GM19463 (cell line): ENCODE data around the gene FAM25A.
"Not testable (repeated sequence)": the region's sequence is repeated elsewhere in the genome, so short reads cannot be mapped to it uniquely, and the experiment has no call there.

Source experiments
- ATAC-seq: cut with Tn5 transposase; IDR thresholded peaks from one replicate; pipeline ENCODE4 v1.9.1; 2021; ENCODE audit warnings: mild to moderate bottlenecking, moderate library complexity; ENCODE audit not compliant: unreplicated experiment

The FAM25A gene

DNA sequence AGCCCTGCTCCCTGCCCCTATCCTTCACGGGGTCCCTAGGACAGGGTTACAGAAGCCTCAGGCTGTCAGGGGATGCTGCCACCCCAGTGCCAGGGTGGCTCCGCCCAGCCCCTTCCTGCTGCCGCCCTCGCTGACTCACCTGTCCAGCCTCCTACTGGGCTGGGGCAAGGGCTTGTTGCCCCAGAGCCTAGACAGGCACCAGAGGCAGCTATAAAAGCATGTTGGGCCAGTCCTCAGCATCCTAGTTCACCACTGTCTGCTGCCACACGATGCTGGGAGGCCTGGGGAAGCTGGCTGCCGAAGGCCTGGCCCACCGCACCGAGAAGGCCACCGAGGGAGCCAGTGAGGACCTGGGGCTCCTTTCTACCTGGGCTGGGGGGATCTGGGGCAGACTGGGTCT, at the start of gene FAM25A:
FAM25A (plus strand) TSS at position 239 of the 400 bp plus-strand sequence; CDS start at position 270, 31 bp downstream.
- ATAC-seq, result not testable (repeated sequence)

DNA sequence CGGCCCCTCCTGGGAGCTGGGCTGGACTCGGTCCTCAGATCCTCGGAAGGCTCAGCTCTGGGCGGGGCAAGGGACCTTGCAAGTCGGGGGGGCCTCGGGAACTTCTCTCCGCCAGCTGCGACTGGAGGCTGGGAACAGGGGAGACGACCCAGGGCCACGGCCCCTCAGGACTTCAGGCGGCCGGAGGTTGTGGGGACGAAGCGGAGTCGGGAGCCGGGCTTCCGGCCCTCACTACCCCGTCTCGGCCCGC, 49.2 kb upstream of the FAM25A start:
- no peak for ATAC-seq

DNA sequence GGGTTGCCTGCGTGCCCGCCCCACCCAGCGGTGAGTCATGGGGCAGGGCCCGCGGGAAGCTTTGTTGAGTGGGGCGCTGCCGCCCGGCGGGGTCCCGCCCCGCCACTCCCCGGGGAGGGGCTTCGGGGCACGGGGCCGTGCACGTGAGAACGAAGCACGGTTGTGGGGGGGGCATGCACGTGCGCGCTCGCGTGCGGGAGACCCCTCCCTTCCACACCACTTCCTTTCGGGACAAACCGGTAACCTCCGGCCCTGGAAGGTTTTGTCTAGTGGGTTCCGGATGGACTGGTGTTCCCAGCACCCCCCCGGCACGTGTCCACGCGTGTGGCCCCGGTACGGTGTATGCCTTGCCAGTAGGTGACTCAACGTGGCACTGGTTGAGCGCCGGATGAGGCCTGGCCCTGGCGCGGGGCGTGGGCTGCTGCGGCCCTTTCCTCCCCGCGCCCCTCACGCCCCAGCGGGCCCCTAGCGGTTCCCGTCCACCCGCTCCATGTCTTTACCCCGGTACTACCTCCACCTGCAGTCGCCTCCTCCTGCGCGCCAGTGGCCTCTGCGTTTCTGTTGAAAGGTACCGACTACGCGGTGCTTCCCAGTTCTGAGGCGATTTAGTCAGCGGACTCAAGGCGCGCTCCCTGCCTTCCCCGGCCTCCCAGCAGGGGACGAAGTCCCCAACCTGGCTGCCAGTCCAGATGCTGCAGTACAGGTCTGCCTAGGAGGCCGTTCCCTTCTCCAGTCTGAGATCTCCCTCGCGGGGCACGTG, 48.7 kb upstream of the FAM25A start:
- ATAC-seq, result peak; percentile 69

DNA sequence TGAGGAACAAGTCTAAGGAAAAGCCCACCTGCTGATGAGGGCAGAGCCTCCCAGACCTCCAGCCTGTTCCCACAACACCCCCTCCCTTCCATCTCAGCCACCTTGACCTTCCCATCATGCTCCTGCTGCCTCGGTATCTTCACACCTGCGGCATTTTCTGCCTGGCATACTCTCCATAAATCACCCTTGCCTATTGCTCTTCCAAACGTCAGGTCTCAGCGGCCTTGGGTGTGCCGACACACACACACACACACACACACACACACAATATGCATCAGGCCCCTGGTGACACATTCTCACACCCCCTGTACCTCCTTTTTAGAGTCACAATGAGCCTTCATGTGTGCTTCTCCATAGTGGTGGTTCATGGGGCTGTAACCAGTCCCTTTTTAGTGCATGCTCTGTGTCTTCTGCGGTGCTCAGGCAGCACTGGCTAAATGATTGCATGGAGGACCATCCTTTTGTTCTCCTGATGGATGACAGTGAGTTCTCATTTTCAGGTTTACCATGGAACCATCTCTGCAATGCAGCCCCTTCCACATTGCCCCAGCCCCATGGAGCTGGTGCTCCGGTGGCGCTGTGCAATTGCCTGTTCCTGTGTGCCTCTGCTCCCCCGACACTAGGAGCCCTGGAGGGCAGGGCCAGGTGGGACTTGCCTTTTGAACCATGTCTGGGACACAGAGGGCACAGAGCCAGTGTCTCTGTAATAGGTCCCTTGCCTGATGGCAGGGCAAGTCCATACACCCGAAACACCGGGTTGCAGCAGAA, 47.3 kb upstream of the FAM25A start:
- ATAC-seq, result no peak

DNA sequence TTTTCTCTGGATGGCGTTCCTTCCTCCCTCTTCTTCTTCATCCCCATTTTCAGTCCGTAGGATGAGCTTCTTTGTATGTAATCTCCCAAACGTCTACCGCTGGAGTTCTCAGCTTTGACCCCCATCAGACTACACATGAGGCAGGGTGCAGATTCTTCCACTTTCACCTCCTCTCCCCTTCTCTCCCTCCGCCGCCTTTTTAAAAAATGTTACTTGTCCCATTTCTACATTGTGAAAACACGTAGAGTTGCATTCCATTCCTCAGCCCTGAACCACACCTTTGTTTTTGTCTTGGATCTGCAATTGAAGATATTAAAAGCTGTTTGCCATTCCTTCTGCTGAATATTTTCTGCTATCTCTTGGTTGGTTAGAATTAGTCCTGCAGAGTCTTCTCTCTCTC, 45.6 kb upstream of the FAM25A start:
- no peak for ATAC-seq

DNA sequence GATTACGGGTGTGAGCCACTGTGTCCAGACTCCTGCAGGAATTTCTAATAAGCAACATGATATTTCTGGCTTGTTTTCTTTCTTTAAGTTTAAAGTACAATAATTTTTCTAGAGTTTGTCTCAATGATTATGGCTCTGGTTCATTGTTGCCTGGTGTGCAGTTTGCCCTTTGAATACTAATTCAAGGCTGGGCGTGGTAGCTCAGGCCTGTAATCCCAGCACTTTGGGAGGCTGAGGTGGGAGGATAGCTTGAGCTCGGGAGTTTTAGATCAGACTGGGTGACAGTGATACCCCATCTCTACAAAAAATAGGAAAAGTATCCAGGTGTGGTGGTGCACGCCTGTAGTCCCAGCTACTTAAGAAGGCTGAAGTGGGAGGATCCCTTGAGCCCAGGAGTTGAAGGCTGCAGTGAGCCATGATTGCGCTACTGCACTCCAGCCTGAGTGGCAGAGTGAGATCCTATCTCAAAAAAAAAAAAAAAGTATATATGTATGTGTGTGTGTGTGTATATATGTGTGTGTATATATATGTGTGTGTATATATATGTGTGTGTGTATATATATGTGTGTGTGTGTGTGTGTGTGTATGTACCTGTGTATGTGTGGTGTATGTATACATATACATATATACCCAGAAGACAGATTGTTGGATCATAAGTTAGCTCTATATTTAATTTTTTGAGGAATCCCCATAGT, 43.6 kb upstream of the FAM25A start:
- ATAC-seq, result no peak

DNA sequence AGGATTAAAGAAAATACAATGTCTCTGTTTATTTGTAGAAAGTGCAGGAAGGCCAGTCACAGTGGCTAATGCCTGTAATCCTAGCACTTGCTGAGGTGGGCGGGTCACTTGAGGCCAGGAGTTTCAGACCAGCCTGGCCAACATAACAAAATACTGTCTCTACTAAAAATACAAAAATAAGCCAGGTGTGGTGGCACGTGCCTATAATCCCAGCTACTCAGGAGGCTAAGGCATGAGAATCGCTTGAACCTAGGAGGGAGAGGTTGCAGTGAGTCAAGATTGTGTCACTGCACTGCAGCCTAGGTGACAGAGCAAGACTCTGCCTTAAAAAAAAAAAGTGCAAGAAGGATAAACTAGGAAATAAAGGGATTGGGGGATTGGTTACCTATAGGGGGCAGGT, 41.6 kb upstream of the FAM25A start:
- ATAC-seq, result not testable (repeated sequence)

DNA sequence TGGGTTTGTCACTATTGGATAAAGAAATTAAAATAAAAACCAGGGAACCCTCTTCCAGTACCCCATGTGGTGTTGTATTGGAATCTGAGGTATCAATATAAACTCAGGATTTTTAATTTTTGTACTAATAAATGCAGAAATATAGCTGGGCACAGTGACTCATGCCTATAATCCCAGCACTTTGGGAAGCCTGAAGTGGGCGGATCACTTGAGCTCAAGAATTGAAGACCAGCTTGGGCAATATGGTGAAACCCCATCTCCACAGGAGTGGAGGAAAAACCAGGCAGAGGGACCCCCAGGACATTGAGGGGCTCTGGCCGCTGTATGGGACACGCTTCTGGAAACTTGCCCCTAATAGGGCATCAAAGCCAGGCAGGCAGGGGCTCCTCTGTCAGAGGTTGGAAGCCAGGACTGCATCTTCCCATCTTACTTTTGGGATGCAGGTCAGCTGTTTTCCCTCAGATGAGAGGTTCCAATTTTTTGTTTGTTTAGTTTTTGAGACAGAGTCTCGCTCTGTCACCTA, 40.7 kb upstream of the FAM25A start:
- ATAC-seq, result no peak

DNA sequence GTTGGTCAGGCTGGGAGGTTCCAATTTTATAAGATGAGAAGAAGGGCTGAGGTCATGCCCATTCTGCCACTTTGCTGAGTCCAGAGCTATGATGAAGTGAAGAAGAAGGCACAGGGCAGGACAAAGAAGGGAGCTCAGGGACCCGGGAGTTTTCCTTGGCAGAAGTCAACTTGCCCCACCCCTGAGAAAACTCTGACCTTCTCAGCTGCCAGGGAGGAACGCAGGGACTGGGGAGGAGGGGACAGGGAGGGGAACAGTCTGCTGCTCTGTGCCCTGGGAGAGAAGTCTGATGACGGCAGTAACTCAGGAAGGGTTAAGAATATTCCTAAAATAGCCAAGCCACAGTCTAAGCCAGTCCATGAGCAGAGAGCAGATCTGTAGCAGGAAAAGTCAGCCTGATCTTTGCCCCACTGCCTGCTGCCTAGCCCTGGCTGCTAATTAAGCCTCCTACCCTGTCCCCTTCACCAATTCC, 40.1 kb upstream of the FAM25A start:
- no peak for ATAC-seq

DNA sequence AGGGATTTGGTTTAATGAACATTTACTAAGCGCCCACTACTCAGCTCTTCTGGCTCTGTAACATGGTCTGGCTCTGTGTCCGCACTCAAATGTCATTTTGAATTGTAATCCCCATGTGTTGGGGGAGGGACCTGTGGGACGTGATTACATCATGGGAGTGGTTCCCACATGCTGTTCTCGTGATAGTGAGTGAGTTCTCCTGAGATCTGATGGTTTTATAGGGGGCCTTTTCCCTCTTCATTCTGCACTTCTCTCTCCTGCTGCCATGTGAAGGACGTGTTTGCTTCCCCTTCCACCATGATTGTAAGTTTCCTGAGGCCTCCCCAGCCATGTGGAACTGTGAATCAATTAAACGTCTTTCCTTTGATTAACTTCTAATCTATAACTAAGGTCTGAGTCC, 39.1 kb upstream of the FAM25A start:
- ATAC-seq, result not testable (repeated sequence)

DNA sequence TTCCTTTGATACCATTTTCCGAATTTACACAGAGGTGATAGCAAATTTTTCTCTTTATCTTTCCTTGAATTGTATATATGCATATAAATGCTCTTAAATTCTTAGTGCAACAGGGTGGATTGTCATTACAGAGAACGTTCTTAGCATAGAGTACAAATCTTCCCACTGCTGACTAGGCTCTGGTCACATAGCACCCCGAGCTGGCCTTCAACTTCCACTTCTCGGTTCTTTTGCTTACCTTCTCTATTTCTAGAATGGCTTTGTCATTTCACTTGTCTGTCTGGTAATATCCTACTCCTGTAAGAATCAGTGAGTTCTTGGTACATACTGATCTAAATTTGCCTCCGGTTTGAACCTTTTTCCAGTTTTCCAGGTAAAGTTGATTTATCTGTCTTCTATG, 38.4 kb upstream of the FAM25A start:
- ATAC-seq, result no peak

DNA sequence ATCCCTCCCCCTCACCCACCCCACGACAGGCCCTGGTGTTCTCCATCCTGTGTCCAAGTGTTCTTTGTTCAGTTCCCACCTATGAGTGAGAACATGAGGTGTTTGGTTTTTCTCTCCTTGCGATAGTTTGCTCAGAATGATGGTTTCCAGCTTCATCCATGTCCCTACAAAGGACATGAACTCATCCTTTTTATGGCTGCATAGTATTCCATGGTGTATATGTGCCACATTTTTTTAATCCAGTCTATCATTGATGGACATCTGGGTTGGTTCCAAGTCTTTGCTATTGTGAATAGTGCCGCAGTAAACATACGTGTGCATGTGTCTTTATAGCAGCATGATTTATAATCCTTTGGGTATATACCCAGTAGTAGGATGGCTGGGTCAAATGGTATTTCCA, 35.6 kb upstream of the FAM25A start:
- ATAC-seq, result not testable (repeated sequence)

DNA sequence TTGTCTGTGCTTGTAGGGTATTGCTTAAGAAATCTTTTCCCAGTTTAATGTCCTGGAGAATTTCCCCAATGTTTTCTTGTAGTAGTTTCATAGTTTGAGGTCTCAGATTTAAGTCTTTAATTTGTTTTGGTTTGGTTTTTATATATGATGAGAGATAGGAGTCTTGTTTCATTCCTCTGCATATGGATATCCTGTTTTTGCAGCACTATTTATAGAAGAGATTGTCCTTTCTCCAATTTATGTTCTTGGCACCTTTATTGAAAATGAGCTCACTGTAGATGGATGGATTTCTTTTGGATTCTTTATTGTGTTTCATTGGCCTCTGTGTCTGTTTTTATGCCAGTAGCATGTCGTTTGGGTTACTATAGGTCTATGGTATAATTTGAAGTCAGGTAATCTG, 31.6 kb upstream of the FAM25A start:
- ATAC-seq, result no peak

DNA sequence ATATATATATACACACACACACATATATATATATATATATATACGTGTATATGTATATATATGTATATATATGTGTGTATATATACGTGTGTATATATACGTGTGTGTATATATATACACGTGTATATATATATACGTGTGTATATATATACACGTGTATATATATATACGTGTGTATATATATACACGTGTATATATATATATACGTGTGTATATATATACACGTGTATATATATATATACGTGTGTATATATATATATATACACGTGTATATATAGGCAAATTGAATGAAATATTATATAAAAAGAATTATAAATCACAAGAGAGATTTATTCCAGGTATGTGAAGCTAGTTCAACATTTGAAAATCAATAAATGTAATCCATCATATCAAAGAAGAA, 28.7 kb upstream of the FAM25A start:
- not testable (repeated sequence) for ATAC-seq

DNA sequence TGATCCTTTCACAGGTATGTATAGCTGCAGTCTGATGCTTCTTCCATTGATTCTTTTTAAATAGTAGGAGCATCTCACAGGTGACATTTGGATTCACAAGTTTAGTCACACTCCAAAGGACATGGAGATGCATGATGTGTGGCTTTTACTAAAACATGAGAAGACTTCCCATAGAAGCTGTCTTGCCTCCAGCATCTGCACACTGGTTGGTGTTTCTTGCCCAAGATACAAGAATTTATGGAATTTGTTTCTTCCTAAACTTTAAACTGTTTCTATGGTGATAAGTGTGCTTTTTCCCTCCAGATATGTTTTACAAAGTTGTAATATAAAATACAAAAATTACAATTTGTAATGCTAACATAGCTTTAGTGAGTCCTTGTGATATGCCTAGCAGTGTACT, 27.6 kb upstream of the FAM25A start:
- ATAC-seq, result no peak

DNA sequence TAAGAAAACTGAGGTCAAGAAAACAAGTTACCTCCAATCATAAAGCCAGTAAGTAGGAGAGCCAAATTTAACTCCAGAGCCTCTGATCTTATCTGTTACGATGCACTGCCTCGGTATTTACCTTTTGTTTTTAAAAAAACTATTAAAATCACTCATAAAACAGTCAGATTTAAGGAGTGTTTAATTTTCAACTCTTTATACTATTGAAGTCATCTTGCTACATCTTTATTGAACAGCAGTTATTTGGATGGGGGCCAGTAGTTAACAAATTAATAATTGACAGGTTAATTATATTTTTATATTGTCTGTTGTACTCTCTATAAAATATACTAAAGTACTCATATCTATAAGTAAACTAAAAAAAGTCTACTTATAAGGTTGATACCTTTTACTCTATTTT, 27.2 kb upstream of the FAM25A start:
- ATAC-seq, result no peak

DNA sequence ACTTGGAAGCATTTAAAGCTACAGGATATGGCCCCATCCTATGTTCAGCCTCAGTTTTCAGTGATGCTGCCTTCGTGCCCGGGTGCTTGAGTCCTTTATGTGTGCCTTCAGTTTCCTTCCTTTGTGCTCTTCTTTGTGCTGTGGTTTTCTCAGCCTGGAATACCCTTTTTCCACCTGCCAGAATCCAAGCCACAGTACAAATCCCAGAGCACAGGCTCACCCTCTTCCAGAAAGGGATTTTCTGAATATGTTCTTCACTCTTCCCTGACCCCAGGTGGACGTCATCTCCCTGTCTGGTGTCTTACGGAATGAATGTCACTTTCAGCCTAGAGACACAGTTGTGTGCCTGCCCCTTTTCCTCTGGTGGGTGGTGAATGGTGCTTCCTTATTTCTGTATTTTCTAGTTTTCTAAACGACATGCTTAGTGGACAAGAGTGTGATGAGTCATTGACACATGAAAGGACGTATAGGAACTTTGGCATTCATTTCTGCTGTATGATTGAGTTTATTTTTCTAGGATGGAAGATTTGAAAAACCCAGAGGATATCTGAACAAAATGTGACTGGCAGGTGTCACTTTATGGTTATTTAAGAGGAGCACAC, 20.2 kb upstream of the FAM25A start:
- ATAC-seq, result not testable (repeated sequence)

DNA sequence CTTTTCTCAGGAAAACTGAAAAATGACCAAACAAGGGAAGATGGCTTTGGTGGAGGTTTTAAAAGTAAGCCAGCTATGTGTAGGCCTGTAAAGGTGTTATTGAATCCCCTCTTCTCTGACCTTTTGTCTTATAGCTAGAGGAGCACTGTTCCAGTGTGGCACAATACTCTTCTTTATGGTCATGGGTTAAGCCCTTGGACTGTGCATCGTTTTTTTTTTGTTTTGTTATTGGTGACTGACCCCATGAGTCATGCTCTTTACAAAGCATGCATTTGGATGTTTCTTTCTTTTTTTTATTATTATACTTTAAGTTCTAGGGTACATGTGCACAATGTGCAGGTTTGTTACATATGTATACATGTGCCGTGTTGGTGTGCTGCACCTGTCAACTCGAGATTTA, 19.6 kb upstream of the FAM25A start:
- ATAC-seq, result no peak

DNA sequence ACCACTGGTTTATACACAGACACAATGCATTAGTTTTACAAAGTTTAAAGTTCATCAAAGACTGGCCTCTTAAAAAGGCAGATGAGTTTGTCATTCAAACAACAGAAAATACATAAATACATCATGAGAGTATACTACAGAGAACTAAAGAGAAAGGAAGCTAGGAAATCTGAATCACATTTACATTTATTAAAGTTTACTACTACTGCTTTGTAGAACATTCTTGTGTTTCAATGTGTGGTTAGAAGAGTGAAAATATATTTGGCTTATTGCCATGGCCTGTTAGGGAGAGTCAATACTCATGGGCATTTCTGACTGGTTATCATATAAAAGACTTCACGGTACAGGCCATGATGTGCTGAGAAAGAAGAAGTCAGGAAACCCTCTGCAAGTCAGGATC, 13.0 kb upstream of the FAM25A start:
- ATAC-seq, result not testable (repeated sequence)

DNA sequence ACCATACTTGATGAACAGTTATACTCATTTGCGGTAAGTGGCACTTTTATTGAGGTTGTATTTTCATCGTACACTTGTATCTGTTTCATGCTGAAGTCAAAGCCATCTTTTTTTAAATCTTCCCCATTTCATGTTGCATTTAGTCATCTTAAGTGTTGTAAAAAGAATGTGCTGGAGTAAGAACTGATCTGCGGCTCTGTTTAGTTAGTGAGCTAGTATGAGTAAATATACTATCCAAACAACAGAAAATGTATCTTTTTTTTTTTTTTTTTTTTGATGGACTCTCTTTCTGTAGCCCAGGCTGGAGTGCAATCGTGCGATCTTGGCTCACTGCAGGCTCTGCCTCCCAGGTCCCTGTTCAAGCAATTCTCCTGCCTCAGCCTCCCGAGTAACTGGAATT, 12.4 kb upstream of the FAM25A start:
- ATAC-seq, result not testable (repeated sequence)

DNA sequence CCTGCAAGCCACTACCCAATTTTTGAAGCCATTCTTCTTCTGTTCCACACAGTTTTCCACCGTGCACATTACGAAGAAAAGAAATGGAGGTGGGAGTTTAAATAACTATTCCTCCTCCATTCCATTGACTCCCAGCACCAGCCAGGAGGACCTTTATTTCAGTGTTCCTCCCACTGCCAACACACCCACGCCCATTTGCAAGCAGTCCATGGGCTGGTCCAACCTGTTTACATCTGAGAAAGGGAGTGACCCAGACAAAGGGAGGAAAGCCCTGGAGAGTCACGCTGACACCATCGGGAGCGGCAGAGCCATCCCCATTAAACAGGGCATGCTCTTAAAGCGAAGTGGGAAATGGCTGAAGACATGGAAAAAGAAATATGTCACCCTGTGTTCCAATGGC, 11.8 kb upstream of the FAM25A start:
- not testable (repeated sequence) for ATAC-seq
